Measurements from ENCODE around the gene NRAP.

The NRAP gene

GRCh38 chr10:113613977-113614690, 49.7 kb downstream of the NRAP start:
- Histone ChIP-seq H3K9me3 (ENCODE audit: low read length) (no peaks in the 10 kb centered on the region), H4K20me1 (ENCODE audit: insufficient read depth, low read length) (no peaks in the 10 kb centered on the region), H3K36me3 (ENCODE audit: insufficient read depth, low read length) (no peaks in the 10 kb centered on the region), H3K9ac (ENCODE audit: low read length) (no peak overlapping the region), H3K9me2 (ENCODE audit: low read depth, low read length) (no peaks in the 10 kb centered on the region), H3K4me3 (ENCODE audit: low read depth, low read length, poor library complexity, severe bottlenecking) (no peak overlapping the region), H3K4me1 (ENCODE audit: insufficient read depth, low read length, severe bottlenecking) (no peaks in the 10 kb centered on the region), H2AFZ (ENCODE audit: low read length) (no peak overlapping the region), H3K27me3 (ENCODE audit: insufficient read depth, low read length) (peaks cover 4% of the 10 kb centered on the region; the same call in 1 of the 2 replicates), H3K27ac (ENCODE audit: low read depth, low read length, poor library complexity, severe bottlenecking) (no peak overlapping the region), H3F3A (ENCODE audit: insufficient read depth, low read length) (no peaks in the 10 kb centered on the region), H3K79me2 (ENCODE audit: insufficient read depth, low read length) (no peaks in the 10 kb centered on the region), H3K4me2 (ENCODE audit: low read length) (no peak overlapping the region)
- TF ChIP-seq, protein P1, sequence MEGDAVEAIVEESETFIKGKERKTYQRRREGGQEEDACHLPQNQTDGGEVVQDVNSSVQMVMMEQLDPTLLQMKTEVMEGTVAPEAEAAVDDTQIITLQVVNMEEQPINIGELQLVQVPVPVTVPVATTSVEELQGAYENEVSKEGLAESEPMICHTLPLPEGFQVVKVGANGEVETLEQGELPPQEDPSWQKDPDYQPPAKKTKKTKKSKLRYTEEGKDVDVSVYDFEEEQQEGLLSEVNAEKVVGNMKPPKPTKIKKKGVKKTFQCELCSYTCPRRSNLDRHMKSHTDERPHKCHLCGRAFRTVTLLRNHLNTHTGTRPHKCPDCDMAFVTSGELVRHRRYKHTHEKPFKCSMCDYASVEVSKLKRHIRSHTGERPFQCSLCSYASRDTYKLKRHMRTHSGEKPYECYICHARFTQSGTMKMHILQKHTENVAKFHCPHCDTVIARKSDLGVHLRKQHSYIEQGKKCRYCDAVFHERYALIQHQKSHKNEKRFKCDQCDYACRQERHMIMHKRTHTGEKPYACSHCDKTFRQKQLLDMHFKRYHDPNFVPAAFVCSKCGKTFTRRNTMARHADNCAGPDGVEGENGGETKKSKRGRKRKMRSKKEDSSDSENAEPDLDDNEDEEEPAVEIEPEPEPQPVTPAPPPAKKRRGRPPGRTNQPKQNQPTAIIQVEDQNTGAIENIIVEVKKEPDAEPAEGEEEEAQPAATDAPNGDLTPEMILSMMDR (IDR thresholded peaks at IDR 0.05; ENCODE audit: low read length) = no peak

DNA sequence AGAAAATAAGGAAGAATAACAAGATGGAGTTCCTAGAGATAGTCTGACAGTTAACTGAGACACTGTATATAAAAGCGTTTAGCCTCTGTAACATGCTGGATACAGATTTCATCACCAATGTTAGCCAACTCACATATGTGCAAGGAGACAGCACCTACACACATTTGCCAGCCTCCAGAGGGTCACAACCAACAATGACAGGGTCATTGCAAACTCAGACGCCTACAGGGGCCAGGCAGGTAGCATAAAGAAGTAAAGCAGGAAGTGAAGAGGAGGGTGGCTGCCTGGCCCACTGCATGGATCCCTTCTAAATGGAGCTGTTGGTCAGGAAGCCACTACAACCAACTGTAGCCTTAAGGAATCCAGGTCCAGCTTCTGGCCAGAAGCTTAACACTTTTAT, 50.4 kb downstream of the NRAP start:
- no peaks in the 10 kb centered on the region for H3K9me3 ChIP-seq (ENCODE audit: low read length)
- H3K27ac ChIP-seq (ENCODE audit: low read depth, low read length, poor library complexity, severe bottlenecking) = no peak overlapping the region
- H2AFZ ChIP-seq (ENCODE audit: low read length) = no peak overlapping the region
- H3K4me2 ChIP-seq (ENCODE audit: low read length) = no peak overlapping the region
- H3K4me3 ChIP-seq (ENCODE audit: low read depth, low read length, poor library complexity, severe bottlenecking) = no peak overlapping the region
- TF ChIP-seq, protein P1 (IDR thresholded peaks at IDR 0.05; ENCODE audit: low read length) = no peak
- no peak for TF ChIP-seq EZH2 (IDR thresholded peaks at IDR 0.05; ENCODE audit: borderline replicate concordance, low read length)
- H3K9me2 ChIP-seq (ENCODE audit: low read depth, low read length) = no peaks in the 10 kb centered on the region
- no peaks in the 10 kb centered on the region for H4K20me1 ChIP-seq (ENCODE audit: insufficient read depth, low read length)
- H3K27me3 ChIP-seq (ENCODE audit: insufficient read depth, low read length) = peaks cover 4% of the 10 kb centered on the region; the same call in 1 of the 2 replicates
- no peaks in the 10 kb centered on the region for H3K4me1 ChIP-seq (ENCODE audit: insufficient read depth, low read length, severe bottlenecking)
- no peaks in the 10 kb centered on the region for H3K79me2 ChIP-seq (ENCODE audit: insufficient read depth, low read length)
- no peak overlapping the region for H3K9ac ChIP-seq (ENCODE audit: low read length)
- no peaks in the 10 kb centered on the region for H3F3A ChIP-seq (ENCODE audit: insufficient read depth, low read length)
- no peaks in the 10 kb centered on the region for H3K36me3 ChIP-seq (ENCODE audit: insufficient read depth, low read length)

- no peak overlapping the region for H3K4me3 ChIP-seq (ENCODE audit: low read depth, low read length, poor library complexity, severe bottlenecking)
- H3K79me2 ChIP-seq (ENCODE audit: insufficient read depth, low read length) = no peaks in the 10 kb centered on the region
- H3F3A ChIP-seq (ENCODE audit: insufficient read depth, low read length) = no peaks in the 10 kb centered on the region
- no peaks in the 10 kb centered on the region for H3K9me3 ChIP-seq (ENCODE audit: low read length)
- H3K9ac ChIP-seq (ENCODE audit: low read length) = no peak overlapping the region
- H4K20me1 ChIP-seq (ENCODE audit: insufficient read depth, low read length) = no peaks in the 10 kb centered on the region
- H3K4me2 ChIP-seq (ENCODE audit: low read length) = no peak overlapping the region
- H3K27me3 ChIP-seq (ENCODE audit: insufficient read depth, low read length) = peaks cover 4% of the 10 kb centered on the region; the same call in 1 of the 2 replicates
- H3K27ac ChIP-seq (ENCODE audit: low read depth, low read length, poor library complexity, severe bottlenecking) = no peak overlapping the region
- H3K36me3 ChIP-seq (ENCODE audit: insufficient read depth, low read length) = no peaks in the 10 kb centered on the region
- no peak for TF ChIP-seq EZH2 (IDR thresholded peaks at IDR 0.05; ENCODE audit: borderline replicate concordance, low read length)
- TF ChIP-seq, protein P1 (IDR thresholded peaks at IDR 0.05; ENCODE audit: low read length) = no peak
- H2AFZ ChIP-seq (ENCODE audit: low read length) = no peak overlapping the region
- H3K9me2 ChIP-seq (ENCODE audit: low read depth, low read length) = no peaks in the 10 kb centered on the region
- H3K4me1 ChIP-seq (ENCODE audit: insufficient read depth, low read length, severe bottlenecking) = no peaks in the 10 kb centered on the region
Observed at GRCh38 chr10:113612154-113612553, 51.7 kb downstream of the NRAP start.
